Right lung (tissue), 5 donors: ENCODE results near the gene SLC4A4. TPM values are rescaled to one million over a fixed set of nuclear protein-coding genes. Genes with fewer than 3 reads are reported as not detected.

Source experiments
- DNase-seq, 2 donors: peaks; one replicate each; pipeline ENCODE4 v3.0.0-alpha.2; 2013
- polyA plus RNA-seq, 5 donors: library from polyadenylated mRNA; unstranded; fragments of 120-200 nt; gene quantifications; one replicate each; pipeline versions ENCODE4 v1.2.1 to v1.2.3, GENCODE V29; 2013; ENCODE audit warnings: inconsistent platforms in 1 of 5, low replicate concordance in 1 of 5; ENCODE audit not compliant: insufficient read length in 5 of 5, insufficient read depth in 1 of 5

Gene SLC4A4
- polyA plus RNA-seq, 5 donors = 28.9 to 49.2 (median 45.7) TPM

- no peak for DNase-seq
Observed at GRCh38 chr4:71593311-71593710, 254.5 kb downstream of the SLC4A4 start.

- DNase-seq = no peak
Observed at GRCh38 chr4:71595576-71596108, 256.8 kb downstream of the SLC4A4 start.

- DNase-seq = no peak
Observed at GRCh38 chr4:71599578-71599977, 260.8 kb downstream of the SLC4A4 start.

- no peak for DNase-seq
Observed at GRCh38 chr4:71602289-71602900, 263.6 kb downstream of the SLC4A4 start.

- no peak for DNase-seq
Observed at GRCh38 chr4:71604785-71605184, 266.0 kb downstream of the SLC4A4 start.

GRCh38 chr4:71607109-71607508 is 268.3 kb downstream of the SLC4A4 start:
- DNase-seq = no peak

- DNase-seq = peak in 1 of 2 donors; percentile 7
Observed at GRCh38 chr4:71607780-71608677, 269.2 kb downstream of the SLC4A4 start.

GRCh38 chr4:71608678-71609071 is 269.9 kb downstream of the SLC4A4 start:
- no peak for DNase-seq

- no peak for DNase-seq
Observed at GRCh38 chr4:71609167-71609566, 270.3 kb downstream of the SLC4A4 start.

- DNase-seq = no peak
Observed at GRCh38 chr4:71609651-71610050, 270.8 kb downstream of the SLC4A4 start.

- DNase-seq = no peak
Observed at GRCh38 chr4:71614621-71615020, 275.8 kb downstream of the SLC4A4 start.

GRCh38 chr4:71616168-71616811 is 277.5 kb downstream of the SLC4A4 start:
- DNase-seq = no peak
